Activated CD8-positive, alpha-beta memory T cell treated with anti-CD3 and anti-CD28 coated beads, Interleukin-2, amount 50 U/mL, for 4 hours (primary cell): ENCODE results near the gene IRAK1BP1.
"Not testable (repeated sequence)": the region's sequence is repeated elsewhere in the genome, so short reads cannot be mapped to it uniquely, and the experiment has no call there.

Source experiments
- DNase-seq: peaks from one replicate; pipeline ENCODE4 v3.0.0-alpha.2; 2020

IRAK1BP1 gene

DNA sequence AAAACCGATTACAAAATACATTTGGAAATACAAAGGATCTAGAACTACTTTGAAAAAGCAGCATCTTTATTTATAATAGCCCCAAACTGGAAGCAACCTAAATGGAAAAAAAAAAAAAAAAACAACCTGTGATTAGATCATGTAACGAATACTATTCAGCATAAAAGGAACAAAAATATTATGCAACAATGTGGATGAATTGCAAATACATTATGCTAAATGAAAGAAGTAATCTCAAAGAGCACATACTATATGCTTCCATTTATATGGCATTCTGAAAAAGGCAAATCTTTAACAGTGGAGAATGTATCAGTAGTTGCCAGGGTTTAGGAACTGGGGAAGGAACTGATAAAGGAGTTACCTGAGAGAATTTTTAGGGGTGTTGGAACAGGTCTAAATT lies 28.9 kb downstream of the IRAK1BP1 start:
- DNase-seq, result no peak

- no peak for DNase-seq
Observed at GRCh38 chr6:78908621-78909020, 41.3 kb downstream of the IRAK1BP1 start.

GRCh38 chr6:78909391-78909790 lies 42.0 kb downstream of the IRAK1BP1 start:
- no peak for DNase-seq

GRCh38 chr6:78910010-78910409 lies 42.7 kb downstream of the IRAK1BP1 start:
- DNase-seq, result no peak

- no peak for DNase-seq
Observed at GRCh38 chr6:78910591-78911171, 43.3 kb downstream of the IRAK1BP1 start.

GRCh38 chr6:78911218-78911940 lies 44.0 kb downstream of the IRAK1BP1 start:
- no peak for DNase-seq

DNA sequence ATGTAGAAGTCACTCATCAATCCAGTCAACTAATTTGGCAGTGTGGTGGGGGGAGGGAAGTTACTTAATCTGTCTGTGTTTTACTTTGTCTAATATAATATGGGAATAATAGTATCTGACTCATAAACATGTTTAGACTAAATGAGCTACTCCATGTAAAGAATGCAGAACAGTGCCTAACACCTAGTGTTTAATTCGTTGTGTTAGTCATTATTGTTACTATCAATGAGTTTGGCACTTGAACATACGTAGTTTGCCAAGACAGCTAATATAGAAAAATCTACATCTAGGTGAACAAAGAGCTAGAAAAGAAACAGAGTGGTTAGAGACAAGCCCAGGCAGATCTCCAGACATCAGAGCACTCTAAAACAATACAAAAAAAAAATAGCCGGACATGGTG lies 49.1 kb downstream of the IRAK1BP1 start:
- DNase-seq, result no peak

DNA sequence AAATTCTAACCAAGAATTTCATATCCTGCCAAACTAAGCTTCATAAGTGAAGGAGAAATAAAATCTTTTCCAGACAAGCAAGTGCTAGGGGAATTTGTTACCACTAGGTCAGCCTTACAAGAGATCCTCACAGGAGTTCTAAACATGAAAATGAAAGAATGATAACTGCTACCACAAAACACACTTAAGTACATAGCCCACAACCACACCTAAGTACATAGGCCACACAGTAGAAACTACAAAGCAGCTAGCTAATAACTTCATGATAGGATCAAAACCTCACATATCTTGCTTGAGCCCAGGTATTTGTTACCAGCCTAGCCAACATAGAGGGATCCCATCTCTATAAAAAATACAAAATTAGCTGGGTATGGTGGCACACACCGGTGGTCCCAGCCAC lies 50.4 kb downstream of the IRAK1BP1 start:
- no peak for DNase-seq

GRCh38 chr6:78921168-78921567 lies 53.8 kb downstream of the IRAK1BP1 start:
- not testable (repeated sequence) for DNase-seq

GRCh38 chr6:78925317-78925716 lies 58.0 kb downstream of the IRAK1BP1 start:
- DNase-seq, result no peak

GRCh38 chr6:78935553-78935952 lies 68.2 kb downstream of the IRAK1BP1 start:
- DNase-seq, result no peak

DNA sequence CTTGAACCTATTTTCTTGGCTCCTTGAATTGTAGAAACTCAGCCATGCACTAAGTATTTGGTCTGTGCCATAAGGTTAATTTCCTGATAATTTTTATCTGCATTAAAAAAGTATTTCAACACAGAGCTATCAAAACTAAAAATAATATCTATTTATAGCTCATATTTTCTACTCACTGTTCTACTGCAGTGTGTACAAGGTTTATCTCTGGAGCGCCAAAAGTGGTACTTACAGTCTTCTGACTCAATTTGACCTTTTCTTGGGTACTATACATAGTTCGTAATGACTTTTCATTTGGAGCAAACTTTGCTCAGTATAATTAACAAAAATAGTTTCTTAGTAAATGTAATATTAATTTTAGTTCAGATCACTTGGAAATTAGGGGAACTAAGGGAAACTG lies 69.2 kb downstream of the IRAK1BP1 start:
- no peak for DNase-seq

GRCh38 chr6:78942446-78942845 lies 75.1 kb downstream of the IRAK1BP1 start:
- DNase-seq, result no peak

DNA sequence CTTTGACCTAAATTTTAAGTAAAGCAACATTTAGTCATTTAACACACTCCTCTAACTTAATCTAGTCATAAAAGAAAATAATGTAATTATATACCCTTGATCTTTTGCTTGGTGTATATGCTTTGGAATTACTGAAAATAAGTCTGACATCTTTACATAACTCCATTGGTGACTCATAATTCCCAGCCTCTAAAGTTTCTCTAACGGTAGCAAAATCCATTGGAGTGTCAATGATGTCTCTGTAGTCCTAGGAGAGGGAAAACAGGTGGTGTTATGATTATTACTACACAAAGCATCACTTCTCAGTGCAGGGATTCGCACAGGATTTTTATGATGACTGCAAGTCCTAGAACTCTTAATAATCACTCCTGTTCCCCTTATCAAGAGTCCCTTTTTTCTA lies 80.2 kb downstream of the IRAK1BP1 start:
- DNase-seq, result no peak

- DNase-seq, result no peak
Observed at GRCh38 chr6:78947962-78948361, 80.6 kb downstream of the IRAK1BP1 start.

GRCh38 chr6:78948785-78949184 lies 81.4 kb downstream of the IRAK1BP1 start:
- no peak for DNase-seq

- DNase-seq, result no peak
Observed at GRCh38 chr6:78952362-78952761, 85.0 kb downstream of the IRAK1BP1 start.
